Muscle layer of duodenum (tissue), 2 donors: ENCODE results near the gene CSH1.
"Not testable (repeated sequence)": the region's sequence is repeated elsewhere in the genome, so short reads cannot be mapped to it uniquely, and the experiment has no call there.

ENCODE experiments used
- H3K27ac ChIP-seq: one replicate; pipeline ENCODE4 v1.7.0; 2013; ENCODE audit warnings: mild to moderate bottlenecking, low read length
- H3K27me3 ChIP-seq: one replicate; pipeline ENCODE4 v1.7.0; 2013; ENCODE audit warnings: low read depth, mild to moderate bottlenecking, control low read depth, low read length
- H3K36me3 ChIP-seq, 2 donors: one replicate each; pipeline ENCODE4 v1.7.0; 2013; ENCODE audit warnings: low read length in 2 of 2, control low read depth in 1 of 2, mild to moderate bottlenecking in 1 of 2; ENCODE audit not compliant: insufficient read depth in 2 of 2, control insufficient read depth in 1 of 2
- H3K4me1 ChIP-seq, 2 donors: one replicate each; pipeline ENCODE4 v1.7.0; 2013; ENCODE audit warnings: low read length in 2 of 2, mild to moderate bottlenecking in 2 of 2, control low read depth in 1 of 2, moderate library complexity in 1 of 2; ENCODE audit not compliant: insufficient read depth in 2 of 2, control insufficient read depth in 1 of 2
- H3K4me3 ChIP-seq, 2 donors: one replicate each; pipeline ENCODE4 v1.7.0; 2013; ENCODE audit warnings: low read length in 2 of 2, low read depth in 1 of 2, mild to moderate bottlenecking in 1 of 2
- H3K9me3 ChIP-seq, 2 donors: one replicate each; pipeline ENCODE4 v1.7.0; 2013; ENCODE audit warnings: low read length in 2 of 2, control low read depth in 1 of 2, mild to moderate bottlenecking in 1 of 2; ENCODE audit not compliant: control insufficient read depth in 1 of 2
- donor health status: healthy.

CSH1 gene

GRCh38 chr17:63926164-63926563, 29.8 kb upstream of the CSH1 start:
- H3K36me3 ChIP-seq: no peaks in the 10 kb centered on the region
- H3K27me3 ChIP-seq: no peaks in the 10 kb centered on the region
- no peak overlapping the region for H3K27ac ChIP-seq
- no peak overlapping the region for H3K4me3 ChIP-seq
- H3K4me1 ChIP-seq: no peaks in the 10 kb centered on the region
- no peaks in the 10 kb centered on the region for H3K9me3 ChIP-seq

DNA sequence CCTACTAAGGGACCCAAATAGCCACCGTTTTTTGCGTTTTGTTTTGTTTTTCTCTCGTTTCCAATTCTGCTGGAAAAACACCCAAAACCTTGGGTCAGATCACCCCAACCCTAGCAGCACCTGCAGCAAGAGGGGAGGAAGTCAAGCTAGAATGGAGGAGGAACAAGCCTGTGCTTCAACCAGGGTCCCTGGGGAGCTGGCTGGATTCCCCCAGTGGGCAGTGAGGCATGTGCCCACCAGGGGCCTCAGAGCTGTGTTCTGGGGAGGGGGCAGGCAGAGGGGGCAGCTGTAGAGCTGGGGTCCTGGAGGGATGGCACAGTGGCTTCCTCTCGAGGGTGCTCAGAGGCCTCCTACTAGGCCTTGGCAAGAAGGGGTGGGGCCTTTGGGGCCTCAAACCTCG, 29.2 kb upstream of the CSH1 start:
- H3K27ac ChIP-seq: no peak overlapping the region
- no peaks in the 10 kb centered on the region for H3K36me3 ChIP-seq
- H3K4me1 ChIP-seq: no peaks in the 10 kb centered on the region
- no peaks in the 10 kb centered on the region for H3K27me3 ChIP-seq
- H3K9me3 ChIP-seq: no peaks in the 10 kb centered on the region
- no peak overlapping the region for H3K4me3 ChIP-seq

DNA sequence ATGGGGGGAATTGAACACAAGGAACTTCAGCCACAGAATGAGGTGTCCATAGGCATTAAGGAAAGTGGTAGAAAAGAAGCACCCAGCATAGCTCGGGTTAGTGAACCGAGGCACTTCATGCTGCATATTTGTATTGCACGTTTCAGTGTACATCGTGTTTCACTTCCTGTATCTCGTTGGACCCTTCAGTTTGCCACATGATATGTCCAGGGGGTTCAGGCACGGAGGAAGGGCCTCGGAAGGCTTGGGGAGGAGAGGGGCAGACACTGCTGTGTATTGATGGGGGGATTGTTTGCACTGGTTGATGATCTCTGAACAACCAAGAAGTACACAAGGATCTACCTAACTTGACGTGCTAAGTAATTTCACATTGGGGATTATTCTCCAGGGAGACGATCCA, 26.0 kb upstream of the CSH1 start:
- H3K4me3 ChIP-seq, H3K27me3 ChIP-seq, H3K4me1 ChIP-seq, H3K36me3 ChIP-seq, H3K27ac ChIP-seq, H3K9me3 ChIP-seq: not testable (repeated sequence)

- not testable (repeated sequence) for H3K27ac ChIP-seq, H3K4me3 ChIP-seq, H3K36me3 ChIP-seq, H3K27me3 ChIP-seq, H3K9me3 ChIP-seq, H3K4me1 ChIP-seq
These were observed 24.4 kb upstream of the CSH1 start for GRCh38 chr17:63920779-63921178.

DNA sequence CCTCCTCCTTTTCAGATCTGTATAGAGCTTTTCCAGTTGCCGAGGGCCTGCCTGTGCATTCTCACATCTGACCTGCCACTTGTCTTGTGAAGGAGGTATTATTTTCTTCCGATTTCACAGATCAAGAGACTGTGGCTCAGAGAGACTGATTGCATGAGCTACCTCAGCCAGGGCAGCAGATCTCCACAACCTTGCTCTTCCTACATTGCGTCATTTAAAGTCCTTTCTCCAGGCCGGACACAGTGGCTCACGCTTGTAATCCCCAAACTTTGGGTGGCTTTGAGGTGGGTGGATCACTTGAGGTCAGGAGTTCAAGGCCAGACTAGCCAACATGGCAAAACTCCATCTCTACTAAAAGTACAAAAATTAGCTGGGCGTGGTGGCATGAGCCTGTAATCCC, 23.7 kb upstream of the CSH1 start:
- H3K27me3 ChIP-seq: not testable (repeated sequence)

GRCh38 chr17:63919311-63919723, 22.9 kb upstream of the CSH1 start:
- Histone ChIP-seq H3K4me1 (no peaks in the 10 kb centered on the region), H3K36me3 (no peaks in the 10 kb centered on the region), H3K27me3 (no peaks in the 10 kb centered on the region), H3K4me3 (no peak overlapping the region), H3K9me3 (no peaks in the 10 kb centered on the region), H3K27ac (no peak overlapping the region)

More for the DNA sequence above, 23.7 kb upstream of the CSH1 start:
- not testable (repeated sequence) for H3K4me1 ChIP-seq, H3K36me3 ChIP-seq, H3K9me3 ChIP-seq, H3K27ac ChIP-seq, H3K4me3 ChIP-seq

GRCh38 chr17:63918789-63919305, 22.5 kb upstream of the CSH1 start, which contains the start of gene GH1:
TSS of gene GH1 (minus strand) at chr17:63918839. CDS start at chr17:63918776, 63 bp downstream.
- not testable (repeated sequence) for H3K4me1 ChIP-seq, H3K36me3 ChIP-seq, H3K9me3 ChIP-seq, H3K4me3 ChIP-seq, H3K27ac ChIP-seq, H3K27me3 ChIP-seq

DNA sequence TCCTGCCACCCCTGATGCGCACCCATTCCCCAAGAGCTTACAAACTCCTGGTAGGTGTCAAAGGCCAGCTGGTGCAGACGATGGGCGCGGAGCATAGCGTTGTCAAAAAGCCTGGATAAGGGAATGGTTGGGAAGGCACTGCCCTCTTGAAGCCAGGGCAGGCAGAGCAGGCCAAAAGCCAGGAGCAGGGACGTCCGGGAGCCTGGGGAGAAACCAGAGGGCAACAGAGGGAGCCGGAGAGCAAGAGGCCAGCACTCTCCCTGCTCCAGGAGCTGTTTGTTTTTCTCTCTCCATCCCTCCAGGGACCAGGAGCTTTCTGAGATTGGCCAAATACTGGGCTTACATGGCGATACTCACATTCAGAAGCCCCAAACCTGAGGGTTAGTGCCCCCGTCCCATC, 21.9 kb upstream of the CSH1 start:
- H3K36me3 ChIP-seq: no peaks in the 10 kb centered on the region
- H3K4me3 ChIP-seq: no peak overlapping the region
- no peak overlapping the region for H3K27ac ChIP-seq
- H3K27me3 ChIP-seq: no peaks in the 10 kb centered on the region
- H3K9me3 ChIP-seq: no peaks in the 10 kb centered on the region
- H3K4me1 ChIP-seq: no peaks in the 10 kb centered on the region

DNA sequence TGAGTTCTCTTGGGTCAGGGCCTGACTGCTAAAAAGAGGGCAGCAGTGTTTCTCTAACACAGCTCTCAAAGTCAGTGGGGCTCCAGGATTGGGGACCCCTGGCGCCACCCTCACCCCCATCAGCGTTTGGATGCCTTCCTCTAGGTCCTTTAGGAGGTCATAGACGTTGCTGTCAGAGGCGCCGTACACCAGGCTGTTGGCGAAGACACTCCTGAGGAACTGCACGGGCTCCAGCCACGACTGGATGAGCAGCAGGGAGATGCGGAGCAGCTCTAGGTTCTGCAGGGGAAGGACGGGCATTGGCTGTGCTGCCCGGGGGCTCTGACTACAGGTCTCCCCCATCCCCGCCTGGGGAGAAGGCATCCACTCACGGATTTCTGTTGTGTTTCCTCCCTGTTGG, 21.3 kb upstream of the CSH1 start:
- Histone ChIP-seq H3K4me1 (no peaks in the 10 kb centered on the region), H3K9me3 (no peaks in the 10 kb centered on the region), H3K27ac (no peak overlapping the region)

DNA sequence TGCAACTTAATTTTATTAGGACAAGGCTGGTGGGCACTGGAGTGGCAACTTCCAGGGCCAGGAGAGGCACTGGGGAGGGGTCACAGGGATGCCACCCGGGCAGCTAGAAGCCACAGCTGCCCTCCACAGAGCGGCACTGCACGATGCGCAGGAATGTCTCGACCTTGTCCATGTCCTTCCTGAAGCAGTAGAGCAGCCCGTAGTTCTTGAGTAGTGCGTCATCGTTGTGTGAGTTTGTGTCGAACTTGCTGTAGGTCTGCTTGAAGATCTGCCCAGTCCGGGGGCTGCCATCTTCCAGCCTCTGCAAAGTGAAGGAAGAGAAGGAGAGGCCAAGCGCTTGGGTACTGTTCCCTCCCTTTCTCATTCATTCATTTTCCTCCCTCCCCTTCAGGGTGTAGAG, 20.8 kb upstream of the CSH1 start:
- not testable (repeated sequence) for H3K4me1 ChIP-seq, H3K4me3 ChIP-seq, H3K9me3 ChIP-seq, H3K36me3 ChIP-seq, H3K27ac ChIP-seq, H3K27me3 ChIP-seq

More for the DNA sequence above, 21.3 kb upstream of the CSH1 start:
- no peaks in the 10 kb centered on the region for H3K27me3 ChIP-seq
- no peak overlapping the region for H3K4me3 ChIP-seq
- H3K36me3 ChIP-seq: no peaks in the 10 kb centered on the region

- Histone ChIP-seq H3K4me1 (no peaks in the 10 kb centered on the region), H3K4me3 (no peak overlapping the region), H3K27me3 (no peaks in the 10 kb centered on the region), H3K27ac (no peak overlapping the region), H3K9me3 (no peaks in the 10 kb centered on the region), H3K36me3 (no peaks in the 10 kb centered on the region)
These were observed 20.3 kb upstream of the CSH1 start for GRCh38 chr17:63916566-63917185.

DNA sequence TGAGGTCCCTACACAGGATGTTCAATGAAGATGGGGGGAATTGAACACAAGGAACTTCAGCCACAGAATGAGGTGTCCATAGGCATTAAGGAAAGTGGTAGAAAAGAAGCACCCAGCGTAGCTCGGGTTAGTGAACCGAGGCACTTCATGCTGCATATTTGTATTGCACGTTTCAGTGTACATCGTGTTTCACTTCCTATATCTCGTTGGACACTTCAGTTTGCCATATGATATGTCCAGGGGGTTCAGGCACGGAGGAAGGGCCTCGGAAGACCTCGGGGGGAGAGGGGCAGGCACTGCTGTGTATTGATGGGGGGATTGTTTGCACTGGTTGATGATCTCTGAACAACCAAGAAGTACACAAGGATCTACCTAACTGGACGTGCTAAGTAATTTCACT, 19.4 kb upstream of the CSH1 start:
- H3K27ac ChIP-seq, H3K9me3 ChIP-seq, H3K27me3 ChIP-seq, H3K4me1 ChIP-seq, H3K36me3 ChIP-seq, H3K4me3 ChIP-seq: not testable (repeated sequence)
